Tibial nerve (tissue), 4 donors: ENCODE measurements around the gene C17orf78. TPM values are rescaled to one million over a fixed set of nuclear protein-coding genes. Genes with fewer than 3 reads are reported as not detected.
A peak's percentile ranks its signal among the peaks of the same experiment; 100 is the strongest.

Experiments
- DNase-seq, 2 donors: peaks; one replicate each; pipeline ENCODE4 v3.0.0-alpha.2; 2019; ENCODE audit warnings: low spot score in 2 of 2
- H3K27ac ChIP-seq, 4 donors: fragments of 200-600 bp; sonication (generic) in 3 of 4; one replicate each; pipeline ENCODE4 v1.5.1; 2017 to 2019; ENCODE audit warnings: mild to moderate bottlenecking in 1 of 4
- H3K27me3 ChIP-seq, 2 donors: fragments of 200-600 bp; sonication (generic) in 1 of 2; one replicate each; pipeline versions ENCODE4 v1.5.1 to v1.6.0; 2017 to 2019
- H3K36me3 ChIP-seq, 3 donors: fragments of 200-600 bp; sonication (generic); one replicate each; pipeline ENCODE4 v1.5.1; 2018 to 2019
- H3K4me1 ChIP-seq, 4 donors: fragments of 200-600 bp; sonication (generic) in 3 of 4; one replicate each; pipeline ENCODE4 v1.5.1; 2017 to 2019
- H3K4me3 ChIP-seq, 4 donors: fragments of 200-600 bp; sonication (generic) in 3 of 4; one replicate each; pipeline ENCODE4 v1.5.1; 2017 to 2019; ENCODE audit warnings: mild to moderate bottlenecking in 1 of 4, moderate library complexity in 1 of 4
- H3K9me3 ChIP-seq, 4 donors: fragments of 200-600 bp; sonication (generic) in 3 of 4; one replicate each; pipeline ENCODE4 v1.5.1; 2017 to 2019
- EP300 ChIP-seq, 2 donors: sonication (generic); formaldehyde crosslinking; IDR thresholded peaks; one replicate each; pipeline ENCODE4 v1.6.1; 2017; ENCODE audit warnings: antibody characterized with exemption in 2 of 2, mild to moderate bottlenecking in 1 of 2
- POLR2A ChIP-seq, 2 donors: fragments of 450-650 bp; IDR thresholded peaks; one replicate each; pipeline ENCODE4 v1.6.1; 2017; ENCODE audit warnings: antibody characterized with exemption in 2 of 2, mild to moderate bottlenecking in 2 of 2, moderate library complexity in 2 of 2
- WGBS, 2 donors: methylation state at CpG; one replicate each; pipeline ENCODE4 v1.1.5; 2018; 5-methylcytosine and 5-hydroxymethylcytosine counted together
- total RNA-seq, 4 donors: library from RNA; depleted of rRNA; stranded (reverse); fragments of >200 nt; gene quantifications; one replicate each; pipeline ENCODE4 v1.1.0, GENCODE V29; 2016
- TF ChIP-seq, protein P1 (sequence below), 5 experiments: fragments of 200-600 bp in 3 of 5; fragments of 450-650 bp in 2 of 5; sonication (generic) in 3 of 5; IDR thresholded peaks; one replicate each; pipeline ENCODE4 v1.5.1; 2016 to 2019; ENCODE audit warnings: antibody characterized with exemption in 5 of 5, mild to moderate bottlenecking in 3 of 5, moderate library complexity in 2 of 5

The C17orf78 gene
- total RNA-seq, 4 donors from 2014 or later = not detected

DNA sequence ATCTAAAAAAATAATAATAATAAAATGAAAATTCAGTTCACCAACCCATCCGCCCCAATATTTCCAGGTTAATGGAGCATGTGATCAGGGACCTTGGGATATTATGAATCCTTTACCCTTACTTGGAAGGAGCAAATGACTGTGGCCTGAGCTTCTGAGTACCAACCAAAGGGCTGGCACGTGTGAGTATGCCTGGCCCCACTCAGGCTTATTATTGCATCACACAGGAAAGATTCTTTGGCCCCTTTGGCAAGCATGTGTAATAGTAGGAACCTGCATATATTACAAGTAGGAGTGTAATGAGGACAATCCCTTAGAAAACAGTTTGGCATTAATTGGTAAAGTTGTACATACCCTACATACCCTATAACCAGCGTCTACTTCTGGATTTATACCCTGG lies 7.2 kb upstream of the C17orf78 start:
- no peaks in the 10 kb centered on the region for H3K9me3 ChIP-seq
- TF ChIP-seq POLR2A (IDR thresholded peaks at IDR 0.05) (no peak), EP300 (IDR thresholded peaks at IDR 0.05) (no peak)
- TF ChIP-seq, protein P1, sequence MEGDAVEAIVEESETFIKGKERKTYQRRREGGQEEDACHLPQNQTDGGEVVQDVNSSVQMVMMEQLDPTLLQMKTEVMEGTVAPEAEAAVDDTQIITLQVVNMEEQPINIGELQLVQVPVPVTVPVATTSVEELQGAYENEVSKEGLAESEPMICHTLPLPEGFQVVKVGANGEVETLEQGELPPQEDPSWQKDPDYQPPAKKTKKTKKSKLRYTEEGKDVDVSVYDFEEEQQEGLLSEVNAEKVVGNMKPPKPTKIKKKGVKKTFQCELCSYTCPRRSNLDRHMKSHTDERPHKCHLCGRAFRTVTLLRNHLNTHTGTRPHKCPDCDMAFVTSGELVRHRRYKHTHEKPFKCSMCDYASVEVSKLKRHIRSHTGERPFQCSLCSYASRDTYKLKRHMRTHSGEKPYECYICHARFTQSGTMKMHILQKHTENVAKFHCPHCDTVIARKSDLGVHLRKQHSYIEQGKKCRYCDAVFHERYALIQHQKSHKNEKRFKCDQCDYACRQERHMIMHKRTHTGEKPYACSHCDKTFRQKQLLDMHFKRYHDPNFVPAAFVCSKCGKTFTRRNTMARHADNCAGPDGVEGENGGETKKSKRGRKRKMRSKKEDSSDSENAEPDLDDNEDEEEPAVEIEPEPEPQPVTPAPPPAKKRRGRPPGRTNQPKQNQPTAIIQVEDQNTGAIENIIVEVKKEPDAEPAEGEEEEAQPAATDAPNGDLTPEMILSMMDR (IDR thresholded peaks at IDR 0.05) = no peak
- H3K4me1 ChIP-seq = no peaks in the 10 kb centered on the region
- H3K4me3 ChIP-seq = no peak overlapping the region
- H3K27ac ChIP-seq = no peak overlapping the region
- 81 to 90% methylated on average over 3 of the region's 3 CpGs for WGBS, 2 donors
- no peak for DNase-seq
- peaks cover 0 to 17% (median 0%) of the 10 kb centered on the region in 3 donors for H3K36me3 ChIP-seq
- H3K27me3 ChIP-seq = no peaks in the 10 kb centered on the region

DNA sequence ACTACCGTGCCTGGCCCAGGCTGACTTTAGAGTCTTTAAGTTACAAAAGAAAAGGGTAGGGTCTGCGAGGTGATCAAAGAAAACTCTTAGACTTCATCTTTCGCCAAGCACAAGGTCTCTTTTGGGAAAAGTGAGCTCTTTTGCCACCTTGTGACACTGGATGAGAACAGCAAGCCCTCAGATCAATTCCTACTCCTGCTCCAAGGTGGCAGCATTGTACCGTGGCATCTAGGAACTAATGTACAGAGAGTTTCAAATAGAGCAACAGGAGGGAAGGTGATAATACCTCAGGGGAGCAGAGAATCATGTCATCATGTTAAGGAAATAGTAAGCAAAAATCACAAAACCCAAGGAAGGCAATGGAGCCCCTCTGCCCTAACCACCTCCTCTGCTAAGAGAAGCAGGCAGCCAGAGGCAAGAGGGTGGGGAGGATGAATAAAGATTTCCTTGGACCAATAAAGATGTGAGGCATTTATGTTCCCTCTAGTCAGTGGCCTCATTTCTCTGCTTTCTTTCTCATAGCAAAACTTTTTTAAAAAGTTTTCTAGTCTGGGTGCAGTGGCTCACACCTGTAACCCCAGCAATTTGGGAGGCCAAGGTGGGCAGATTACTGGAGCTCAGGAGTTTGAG lies 2.1 kb upstream of the C17orf78 start:
- no peak for TF ChIP-seq POLR2A (IDR thresholded peaks at IDR 0.05)
- TF ChIP-seq, protein P1 (IDR thresholded peaks at IDR 0.05) = peak; percentile 80 to 94 (median 89)
- no peaks in the 10 kb centered on the region for H3K4me1 ChIP-seq
- WGBS, 2 donors = 6 to 13% methylated on average over 4 of the region's 4 CpGs

DNA sequence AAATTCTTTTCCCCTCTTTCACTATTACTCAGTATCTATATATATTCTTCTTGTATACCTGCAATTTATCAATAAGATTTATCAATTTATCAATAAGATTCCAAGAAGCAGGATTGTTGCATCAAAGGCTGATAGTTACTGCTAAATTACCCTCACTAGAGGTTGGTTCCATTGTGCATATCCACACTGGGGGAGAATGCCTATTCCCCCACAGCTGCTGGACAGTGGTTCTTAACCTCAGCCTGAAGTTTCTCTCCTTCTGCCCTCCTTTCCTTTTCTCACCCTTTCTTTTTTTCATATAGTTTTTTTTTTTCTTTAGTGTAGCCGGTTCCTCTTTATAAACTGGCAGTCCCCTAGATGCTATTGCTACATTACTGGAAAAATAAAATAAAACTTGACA lies 6.3 kb downstream of the C17orf78 start:
- no peak overlapping the region for H3K4me3 ChIP-seq
- DNase-seq = no peak
- no peaks in the 10 kb centered on the region for H3K27me3 ChIP-seq
- TF ChIP-seq, protein P1 (IDR thresholded peaks at IDR 0.05) = no peak
- no peak for TF ChIP-seq EP300 (IDR thresholded peaks at IDR 0.05)
- no peak for TF ChIP-seq POLR2A (IDR thresholded peaks at IDR 0.05)
- H3K9me3 ChIP-seq = no peaks in the 10 kb centered on the region
- no peaks in the 10 kb centered on the region for H3K36me3 ChIP-seq
- WGBS, 2 donors = 90 to 91% methylated on average over 1 of the region's 1 CpG
- no peak overlapping the region for H3K27ac ChIP-seq
- H3K4me1 ChIP-seq = no peaks in the 10 kb centered on the region

More for the DNA sequence above, 2.1 kb upstream of the C17orf78 start:
- no peaks in the 10 kb centered on the region for H3K27me3 ChIP-seq
- H3K27ac ChIP-seq = no peak overlapping the region
- H3K36me3 ChIP-seq = peaks cover 0 to under 1% (median 0%) of the 10 kb centered on the region in 3 donors
- no peak overlapping the region for H3K4me3 ChIP-seq
- no peaks in the 10 kb centered on the region for H3K9me3 ChIP-seq
- peak; percentile 34 to 72 for DNase-seq

DNA sequence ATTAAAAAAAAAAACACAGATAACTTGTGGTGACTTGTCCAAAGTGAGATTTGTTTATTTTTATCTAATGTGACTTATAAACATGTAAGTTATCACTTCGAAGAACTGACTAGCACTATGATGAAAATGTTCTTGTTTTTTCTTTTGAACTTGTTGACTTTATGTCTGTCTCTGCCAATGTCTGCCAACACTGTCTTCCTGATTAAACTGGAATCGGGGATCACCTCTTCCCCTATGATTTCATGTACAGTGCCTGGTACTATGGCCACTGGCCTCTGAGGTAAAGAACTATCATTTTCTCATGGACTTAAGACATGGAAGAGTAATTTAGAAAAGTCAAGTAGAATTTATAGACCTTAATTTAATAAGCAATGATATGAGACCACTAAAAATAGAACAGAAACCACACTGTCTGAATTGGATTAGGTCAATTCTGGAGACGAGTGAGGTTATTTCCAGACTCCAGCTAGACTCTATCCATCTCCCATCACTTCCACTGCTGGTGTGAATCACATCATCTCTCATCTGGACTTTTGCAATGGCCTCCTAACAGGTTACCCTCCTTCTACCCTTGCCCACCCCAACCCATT lies 8.9 kb downstream of the C17orf78 start:
- no peaks in the 10 kb centered on the region for H3K27me3 ChIP-seq
- no peak overlapping the region for H3K4me3 ChIP-seq
- H3K27ac ChIP-seq = no peak overlapping the region
- DNase-seq = no peak
- TF ChIP-seq, protein P1 (IDR thresholded peaks at IDR 0.05) = no peak
- TF ChIP-seq POLR2A (IDR thresholded peaks at IDR 0.05) = no peak
- TF ChIP-seq EP300 (IDR thresholded peaks at IDR 0.05) = no peak
- H3K9me3 ChIP-seq = no peaks in the 10 kb centered on the region
- 68 to 77% methylated on average over 3 of the region's 3 CpGs for WGBS, 2 donors
- H3K4me1 ChIP-seq = no peaks in the 10 kb centered on the region
- H3K36me3 ChIP-seq = peaks cover 0 to 4% (median 0%) of the 10 kb centered on the region in 3 donors

DNA sequence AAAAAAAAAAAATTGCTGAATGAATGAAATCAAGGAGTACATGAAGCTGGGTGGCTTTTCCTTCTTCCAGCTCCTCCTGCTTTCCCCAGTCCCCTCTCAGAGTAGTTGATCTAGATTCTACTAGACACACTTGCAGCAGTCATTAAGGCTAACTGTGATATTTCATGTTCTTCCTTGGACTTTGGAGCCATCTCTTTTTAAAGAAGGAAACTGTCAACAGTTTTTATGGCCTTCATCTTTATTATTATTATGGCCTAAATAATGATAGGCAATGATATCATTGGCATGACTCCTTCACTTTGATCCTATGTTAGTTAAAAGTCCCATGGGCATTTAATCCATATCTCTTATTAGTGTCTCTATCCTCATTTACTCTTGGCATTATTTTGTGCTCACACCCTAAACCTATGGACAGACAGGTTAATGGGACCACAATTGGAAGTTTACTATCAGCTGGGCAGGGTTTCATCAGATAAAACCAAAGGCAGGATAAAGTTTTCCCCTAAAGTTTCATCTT lies 9.7 kb downstream of the C17orf78 start:
- Histone ChIP-seq H3K9me3 (no peaks in the 10 kb centered on the region), H3K27me3 (no peaks in the 10 kb centered on the region), H3K4me3 (no peak overlapping the region), H3K36me3 (peaks cover 0 to 4% (median 0%) of the 10 kb centered on the region in 3 donors), H3K4me1 (no peaks in the 10 kb centered on the region), H3K27ac (no peak overlapping the region)
- no peak for DNase-seq
- TF ChIP-seq, protein P1 (IDR thresholded peaks at IDR 0.05) = no peak
- TF ChIP-seq POLR2A (IDR thresholded peaks at IDR 0.05) (no peak), EP300 (IDR thresholded peaks at IDR 0.05) (no peak)
